GM18498 (cell line): ENCODE data around the gene PAX8.
A peak's percentile ranks its signal among the peaks of the same experiment; 100 is the strongest.

Experiments
- ATAC-seq: cut with Tn5 transposase; IDR thresholded peaks from one replicate; pipeline ENCODE4 v1.9.1; 2021; ENCODE audit warnings: mild to moderate bottlenecking, moderate library complexity; ENCODE audit not compliant: unreplicated experiment

Gene PAX8

GRCh38 chr2:113209011-113209645, 69.6 kb downstream of the PAX8 start:
- no peak for ATAC-seq

DNA sequence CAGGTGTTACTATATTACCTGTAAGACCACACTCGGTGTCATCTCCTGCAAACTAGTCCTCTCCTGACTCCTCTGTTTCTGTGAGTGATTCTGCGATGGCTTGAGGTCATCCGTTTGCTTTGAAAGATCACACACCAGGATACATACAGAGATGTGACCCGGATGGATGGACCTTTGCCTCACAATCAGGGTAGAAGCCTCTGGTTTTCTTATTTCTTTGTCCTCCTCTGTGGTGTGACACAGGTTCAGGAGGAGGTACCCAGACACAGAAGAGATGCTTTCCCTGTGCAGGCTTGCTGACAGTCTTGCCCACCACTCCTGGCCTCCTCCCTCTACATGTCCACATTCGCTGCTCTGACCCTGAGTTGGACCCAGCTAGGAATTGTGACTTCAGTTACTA, 70.3 kb downstream of the PAX8 start:
- no peak for ATAC-seq

GRCh38 chr2:113207021-113207420, 71.7 kb downstream of the PAX8 start:
- ATAC-seq, result no peak

- ATAC-seq, result no peak
Observed at GRCh38 chr2:113206251-113206650, 72.5 kb downstream of the PAX8 start.

GRCh38 chr2:113203901-113204519, 74.7 kb downstream of the PAX8 start:
- peak; percentile 84 for ATAC-seq

- ATAC-seq, result no peak
Observed at GRCh38 chr2:113203217-113203530, 75.5 kb downstream of the PAX8 start.

- no peak for ATAC-seq
Observed at GRCh38 chr2:113202305-113203216, 76.2 kb downstream of the PAX8 start.

DNA sequence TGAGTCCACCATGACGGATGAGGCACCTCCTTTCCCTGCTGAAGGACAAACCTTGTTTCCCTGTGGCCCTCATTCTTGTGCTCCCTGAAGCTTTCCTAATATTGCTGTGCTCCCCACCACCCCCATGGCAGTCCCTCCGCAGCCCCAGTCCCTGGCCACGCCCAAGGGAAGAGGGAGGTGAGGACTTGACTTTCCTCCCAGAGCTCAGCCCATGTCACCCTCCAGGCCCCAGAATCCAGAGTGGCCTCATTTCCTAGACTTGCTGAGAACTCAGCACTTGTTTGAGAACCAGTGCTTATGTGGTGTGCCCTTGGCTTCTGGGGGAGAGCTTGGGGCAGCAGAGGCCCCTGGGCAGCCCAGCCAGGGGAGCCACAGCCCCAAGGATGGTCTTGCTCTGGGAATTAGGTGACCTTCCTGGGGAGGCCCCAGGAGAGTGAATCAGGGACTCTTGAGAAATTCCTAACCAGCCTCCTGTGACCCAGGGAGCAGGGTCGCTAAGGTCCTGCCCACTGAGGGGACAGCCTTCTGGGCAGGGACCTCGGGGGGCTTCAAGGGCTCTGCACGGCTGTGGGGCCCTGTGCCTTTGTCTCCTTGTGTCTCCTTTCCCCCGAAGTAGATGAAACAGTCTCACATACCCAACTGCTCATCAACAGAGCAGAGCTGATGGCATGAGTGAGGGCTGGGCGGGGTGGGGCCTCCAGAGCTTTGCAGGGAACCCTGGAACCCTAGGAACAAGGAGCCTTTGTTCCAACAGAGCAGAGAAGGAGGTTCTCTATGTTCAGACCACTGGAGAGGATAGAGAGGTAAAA, 77.0 kb downstream of the PAX8 start:
- ATAC-seq, result no peak

DNA sequence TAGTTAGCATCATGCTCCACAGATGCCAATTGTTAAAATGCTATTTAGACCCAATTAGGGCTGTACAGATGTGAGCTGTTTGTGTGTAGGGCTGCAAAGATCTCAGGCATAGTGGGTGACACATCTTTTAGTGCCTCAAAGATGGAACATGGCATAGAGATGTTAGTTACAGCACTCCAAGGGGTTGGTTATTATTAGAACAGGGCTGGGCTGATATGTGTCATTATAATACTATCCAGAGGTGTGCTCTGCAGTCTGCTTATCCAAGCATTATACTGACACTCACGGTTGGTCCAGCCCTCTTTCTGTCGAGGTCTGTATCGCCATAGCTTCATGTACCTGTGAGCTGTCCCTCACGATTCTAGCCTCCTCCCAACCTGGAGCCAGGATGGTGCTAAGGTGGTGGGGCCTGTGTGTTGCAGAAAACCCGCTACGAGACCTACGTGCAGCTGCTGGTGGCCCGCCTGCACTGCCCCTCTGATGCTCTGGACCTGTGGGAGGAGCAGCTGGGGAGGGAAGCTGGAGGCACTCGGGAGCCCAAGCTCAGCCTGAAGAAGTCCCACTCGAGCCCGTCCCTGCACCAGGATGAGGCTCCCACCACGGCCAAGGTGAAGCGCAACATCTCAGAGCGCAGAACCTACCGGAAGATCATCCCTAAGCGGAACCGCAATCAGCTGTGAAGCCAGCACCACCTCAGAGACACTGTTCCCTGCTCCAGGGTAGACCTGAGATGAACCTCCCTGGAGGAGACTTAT, 77.8 kb downstream of the PAX8 start:
- ATAC-seq, result no peak

DNA sequence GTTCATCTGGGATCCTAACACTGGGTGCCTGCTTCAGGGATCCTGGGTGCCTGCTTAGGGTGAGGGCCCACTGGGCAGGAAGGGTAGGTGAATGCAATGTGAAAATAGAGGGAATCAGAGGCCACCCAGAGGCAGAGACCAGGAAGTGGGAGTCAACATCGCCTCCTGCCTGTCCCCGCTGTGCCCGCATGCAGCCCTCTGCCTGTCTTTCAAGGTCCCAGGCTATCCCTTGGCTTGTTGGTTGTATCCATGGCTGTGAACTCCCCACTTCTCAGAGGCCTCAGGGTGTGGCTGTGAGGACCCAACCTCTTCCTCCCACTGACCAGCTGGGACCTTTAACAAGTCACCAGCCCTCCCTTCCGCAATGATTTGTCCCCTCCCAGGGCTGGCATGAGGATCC, 78.5 kb downstream of the PAX8 start:
- no peak for ATAC-seq

- peak; percentile 52 for ATAC-seq
Observed at GRCh38 chr2:113198790-113199612, 79.7 kb downstream of the PAX8 start.

- no peak for ATAC-seq
Observed at GRCh38 chr2:113198048-113198789, 80.5 kb downstream of the PAX8 start.

DNA sequence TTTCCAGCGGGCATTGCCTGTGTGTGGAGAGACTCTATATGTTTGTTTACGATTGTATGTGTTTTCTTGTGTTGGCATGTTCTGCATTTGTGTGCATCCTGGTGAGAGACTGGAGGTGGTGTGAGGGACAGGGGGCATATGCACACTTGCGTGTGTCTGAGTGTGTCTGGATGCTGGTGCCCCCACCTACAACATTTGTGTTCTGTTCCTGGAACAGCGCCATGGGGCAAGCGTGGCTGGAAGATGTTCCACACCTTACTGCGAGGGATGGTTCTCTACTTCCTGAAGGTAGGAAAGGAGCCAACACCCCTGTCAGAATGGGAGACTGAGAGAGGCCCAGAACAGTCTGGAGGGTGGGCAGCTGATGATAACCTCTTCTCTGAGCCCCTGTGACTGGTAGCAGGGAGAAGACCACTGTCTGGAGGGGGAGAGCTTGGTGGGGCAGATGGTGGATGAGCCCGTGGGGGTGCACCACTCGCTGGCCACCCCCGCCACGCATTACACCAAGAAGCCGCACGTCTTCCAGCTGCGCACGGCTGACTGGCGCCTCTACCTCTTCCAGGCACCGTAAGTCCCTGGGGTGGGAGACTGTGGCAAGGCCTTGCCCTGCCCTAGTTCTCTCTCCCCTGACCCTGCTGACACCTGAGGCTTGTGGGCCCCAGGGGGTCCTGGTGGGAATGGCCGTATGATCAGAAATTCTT, 81.2 kb downstream of the PAX8 start:
- no peak for ATAC-seq

DNA sequence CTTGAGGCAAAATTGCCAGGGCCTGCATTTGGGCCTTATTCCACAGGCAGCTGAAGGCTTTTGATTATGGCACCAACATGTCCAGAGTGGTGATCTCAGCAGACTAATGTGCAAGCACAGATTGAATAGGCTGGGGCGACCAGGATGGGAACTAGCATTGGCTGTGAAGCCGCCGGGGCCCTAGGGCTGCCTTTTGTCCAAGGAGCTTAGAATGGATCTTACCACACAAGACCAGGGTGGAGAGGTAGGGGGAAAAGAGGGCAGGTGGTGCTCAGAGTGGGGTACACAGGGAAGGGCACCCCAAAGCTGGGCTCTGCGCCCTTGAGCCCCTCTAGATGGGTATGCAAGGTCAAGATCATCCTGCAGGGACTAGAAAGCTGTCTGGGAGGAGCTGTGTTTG, 81.9 kb downstream of the PAX8 start:
- ATAC-seq, result no peak

DNA sequence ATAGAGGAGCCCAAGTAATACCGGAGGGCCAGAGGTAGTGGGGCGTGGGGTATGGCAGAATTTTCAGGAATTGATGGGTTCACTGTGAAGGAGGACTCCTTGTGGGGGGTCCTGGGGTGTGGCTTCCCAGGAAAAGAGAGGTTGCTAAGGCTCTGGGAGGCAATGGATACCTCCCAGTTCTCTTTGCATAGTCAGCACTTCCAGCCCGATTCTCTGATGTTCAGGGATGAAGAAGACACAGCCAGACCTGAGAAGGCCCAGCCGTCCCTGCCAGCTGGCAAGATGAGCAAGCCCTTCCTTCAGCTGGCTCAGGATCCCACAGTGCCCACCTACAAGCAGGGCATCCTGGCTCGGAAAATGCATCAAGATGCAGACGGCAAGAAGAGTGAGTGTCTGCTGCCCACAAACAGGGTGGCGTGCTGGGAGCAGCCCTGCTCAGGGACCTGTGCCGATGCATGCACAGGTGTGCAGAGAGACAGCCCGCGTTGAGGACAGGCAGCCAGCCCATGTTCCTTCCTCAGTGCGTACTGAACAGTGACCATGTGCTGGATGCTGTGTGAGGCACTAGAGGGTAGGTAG, 82.7 kb downstream of the PAX8 start:
- no peak for ATAC-seq

DNA sequence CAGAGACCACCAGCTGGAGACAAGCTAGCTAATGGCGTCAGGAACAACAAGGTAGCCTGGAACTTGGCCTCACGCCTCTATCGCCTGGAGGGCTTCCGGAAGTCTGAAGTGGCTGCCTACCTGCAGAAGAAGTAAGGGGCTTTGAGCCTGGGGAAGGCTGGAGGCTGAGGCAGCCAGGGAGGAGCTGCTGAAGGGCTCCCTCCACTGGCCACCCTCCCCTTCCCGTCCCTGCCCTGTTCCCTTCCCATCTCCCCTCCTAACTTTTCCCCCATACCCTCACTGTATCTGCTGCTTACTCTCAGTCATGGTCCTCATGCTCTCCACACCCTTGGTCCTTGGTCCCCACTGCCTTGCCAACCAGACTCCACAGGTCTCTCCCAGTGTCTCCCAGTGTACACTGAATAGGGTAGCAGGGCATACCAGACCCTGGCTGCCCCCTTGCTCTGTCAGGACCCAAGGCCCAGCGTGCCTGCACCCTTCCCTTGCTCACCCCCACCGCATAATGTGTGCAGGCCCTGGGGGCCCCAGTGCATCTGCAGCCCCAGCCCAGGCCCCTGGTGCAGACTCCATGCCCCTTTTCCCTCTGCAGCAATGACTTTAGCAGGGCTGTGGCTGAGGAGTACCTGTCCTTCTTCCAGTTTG, 86.1 kb downstream of the PAX8 start:
- ATAC-seq, result no peak

DNA sequence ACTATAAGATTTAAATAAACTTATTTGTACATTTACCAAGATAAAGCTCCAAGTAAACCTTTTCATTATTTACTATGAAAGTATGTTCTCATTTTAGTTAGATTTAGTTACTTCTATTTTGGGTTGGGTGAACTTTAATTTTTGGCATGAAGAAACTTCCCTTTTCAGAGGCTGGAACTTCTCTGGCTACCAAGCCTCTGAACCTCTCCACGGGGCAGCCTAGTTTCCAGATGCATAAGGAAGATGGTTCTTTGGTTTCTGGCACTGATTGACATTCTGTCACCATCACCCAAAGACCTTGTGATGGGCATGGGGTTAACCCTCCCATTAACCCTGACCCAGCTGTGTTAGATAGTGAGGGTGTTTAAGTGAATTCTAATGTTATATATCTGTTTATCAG, 87.8 kb downstream of the PAX8 start:
- ATAC-seq, result no peak

DNA sequence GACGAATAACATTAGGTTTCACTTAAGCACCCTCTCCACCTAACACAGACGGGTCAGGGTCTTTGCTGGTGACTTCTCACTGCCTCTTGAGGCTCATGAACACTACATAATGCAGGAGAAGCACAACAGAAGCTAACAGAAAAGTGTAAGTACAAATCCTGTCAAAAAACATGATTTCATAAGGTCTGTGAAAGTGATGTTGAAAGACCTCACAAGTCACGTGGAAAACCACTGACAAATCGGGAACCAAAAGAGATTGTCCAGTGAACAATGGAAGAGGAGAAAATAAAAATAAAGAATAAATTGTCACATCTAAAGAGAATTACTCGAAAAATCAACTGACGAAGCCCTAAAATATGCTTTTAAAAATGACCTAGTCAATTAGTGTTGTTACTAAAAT, 91.0 kb downstream of the PAX8 start:
- no peak for ATAC-seq
